Cerebellar cortex (tissue), 1 donor: ENCODE measurements around the gene ZER1.
"Not testable (repeated sequence)": the region's sequence is repeated elsewhere in the genome, so short reads cannot be mapped to it uniquely, and the experiment has no call there.

Source experiments
- DNase-seq: peaks from one replicate; pipeline ENCODE4 v3.0.0-alpha.2; 2015; ENCODE audit warnings: low spot score

ZER1 gene

GRCh38 chr9:128715436-128715750 lies 56.3 kb downstream of the ZER1 start:
- DNase-seq, result no peak

GRCh38 chr9:128714586-128715435 lies 56.9 kb downstream of the ZER1 start:
- no peak for DNase-seq

DNA sequence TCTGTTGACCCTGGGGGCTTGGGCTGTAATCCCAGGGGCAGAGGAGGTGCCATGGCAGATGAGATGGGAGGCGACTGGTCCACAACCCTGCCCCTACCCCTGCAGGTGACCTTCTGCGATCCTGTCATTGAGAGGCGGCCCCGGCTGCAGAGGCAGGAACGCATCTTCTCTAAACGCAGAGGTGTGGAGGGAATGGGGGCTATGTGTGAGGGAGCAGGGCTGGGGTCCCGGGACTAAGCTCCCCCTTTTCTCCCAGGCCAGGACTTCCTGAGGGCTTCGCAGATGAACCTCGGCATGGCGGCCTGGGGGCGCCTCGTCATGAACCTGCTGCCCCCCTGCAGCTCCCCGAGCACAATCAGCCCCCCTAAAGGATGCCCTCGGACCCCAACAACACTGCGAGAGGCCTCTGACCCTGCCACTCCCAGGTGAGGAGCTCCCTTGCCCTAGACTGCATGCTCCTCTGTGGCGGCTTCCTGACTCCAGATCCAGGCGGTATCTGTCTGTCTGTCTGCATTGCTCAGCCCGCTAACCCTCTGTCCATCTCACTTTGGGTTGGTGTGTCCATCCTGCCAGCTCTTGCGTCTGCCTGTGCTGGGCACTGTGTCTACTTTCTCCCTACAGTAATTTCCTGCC lies 57.7 kb downstream of the ZER1 start:
- no peak for DNase-seq

- DNase-seq, result no peak
These were observed 58.3 kb downstream of the ZER1 start for GRCh38 chr9:128713411-128713780.

DNA sequence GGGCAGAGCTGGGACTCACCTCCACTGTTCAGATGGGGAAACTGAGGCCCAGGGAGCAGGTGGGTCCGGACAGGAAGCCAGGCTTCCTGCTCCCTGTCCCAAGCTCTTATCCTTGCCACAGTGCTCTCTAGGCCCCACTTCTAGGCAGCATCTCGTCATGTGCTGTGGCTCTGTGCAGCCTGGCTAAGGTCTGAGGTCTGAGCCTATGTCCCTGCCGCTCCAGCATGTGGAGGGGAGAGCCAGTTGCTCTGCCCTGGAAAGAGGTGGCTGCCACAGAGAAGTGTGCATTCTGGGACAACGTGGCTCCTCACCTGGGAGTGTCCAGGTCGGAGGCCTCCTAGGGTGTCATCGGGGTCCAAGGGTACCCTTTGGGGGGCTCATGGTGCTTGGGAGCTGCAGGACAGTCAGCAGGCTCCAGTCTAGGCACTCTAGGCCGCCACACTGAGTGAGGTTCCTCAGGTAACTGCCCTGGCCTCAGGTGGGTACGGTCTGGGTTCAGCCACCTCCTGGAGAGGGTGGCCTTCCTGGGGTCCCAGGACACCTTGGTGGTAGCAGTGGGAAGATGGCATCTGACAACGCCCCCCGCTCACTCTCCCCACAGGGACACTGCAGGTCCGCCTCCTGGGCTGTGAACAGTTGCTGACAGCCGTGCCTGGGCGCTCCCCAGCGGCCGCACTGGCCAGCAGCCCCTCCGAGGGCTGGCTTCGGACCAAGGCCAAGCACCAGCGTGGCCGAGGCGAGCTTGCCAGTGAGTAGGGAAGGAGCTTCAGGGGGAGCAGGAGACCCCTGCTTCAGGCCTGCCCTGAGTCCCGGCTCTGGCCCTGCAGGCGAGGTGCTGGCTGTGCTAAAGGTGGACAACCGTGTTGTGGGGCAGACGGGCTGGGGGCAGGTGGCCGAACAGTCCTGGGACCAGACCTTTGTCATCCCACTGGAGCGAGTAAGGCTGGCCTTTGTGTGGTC lies 59.0 kb downstream of the ZER1 start:
- no peak for DNase-seq

GRCh38 chr9:128707446-128707845 lies 64.3 kb downstream of the ZER1 start:
- DNase-seq, result no peak

- no peak for DNase-seq
These were observed 64.9 kb downstream of the ZER1 start for GRCh38 chr9:128706671-128707381.

- DNase-seq, result no peak
These were observed 65.7 kb downstream of the ZER1 start for GRCh38 chr9:128706045-128706444.

GRCh38 chr9:128705051-128705965 lies 66.4 kb downstream of the ZER1 start:
- DNase-seq, result no peak

DNA sequence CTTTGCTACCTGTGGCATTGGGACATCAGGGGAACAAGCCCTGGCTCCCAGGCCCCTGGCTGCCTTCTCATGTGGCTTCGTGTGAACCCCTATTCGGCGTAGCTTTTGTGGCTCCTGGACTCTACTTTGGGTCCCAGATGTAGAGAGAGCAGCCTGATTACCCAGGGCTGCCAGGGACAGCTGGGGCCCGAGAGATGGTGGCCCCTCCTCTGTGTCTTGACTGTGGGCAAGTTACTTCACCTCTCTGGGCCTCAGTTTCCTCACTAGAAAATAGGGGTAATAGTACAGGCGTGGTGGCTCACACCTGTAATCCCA lies 67.4 kb downstream of the ZER1 start:
- no peak for DNase-seq

GRCh38 chr9:128703616-128704355 lies 67.9 kb downstream of the ZER1 start:
- no peak for DNase-seq

DNA sequence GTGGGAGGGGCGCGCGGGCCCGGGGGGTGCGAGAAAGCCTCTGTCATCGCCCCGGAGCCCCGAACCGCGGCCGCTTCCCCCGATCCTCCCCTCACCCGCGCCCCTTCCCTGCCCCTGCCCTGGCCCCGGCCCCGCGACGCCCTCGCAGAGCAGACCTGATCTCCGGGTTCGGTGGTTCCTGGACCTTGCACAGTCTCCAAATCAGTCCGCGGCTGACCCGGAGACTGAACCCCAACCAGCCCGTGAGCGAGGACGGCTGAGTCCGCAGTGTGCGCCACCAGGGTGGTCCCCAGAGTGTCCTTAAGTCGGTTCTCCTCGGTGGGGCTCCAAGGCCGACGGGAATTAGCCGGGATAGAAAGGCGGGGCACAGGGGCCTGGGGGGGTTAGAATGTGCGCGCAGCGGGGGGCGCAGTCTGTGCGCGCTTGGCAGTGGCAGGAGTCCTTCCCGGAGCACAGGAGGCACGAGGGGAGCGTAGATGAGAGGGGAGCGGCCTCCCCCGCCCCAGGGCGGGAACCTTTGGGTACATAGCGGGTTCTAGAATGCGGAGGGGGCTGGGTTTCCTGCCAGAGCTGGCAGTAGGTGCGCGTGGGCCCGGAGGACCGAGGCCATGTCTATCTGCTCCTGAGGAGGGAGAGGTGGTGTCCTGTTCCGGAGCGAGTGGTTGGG lies 68.6 kb downstream of the ZER1 start:
- DNase-seq, result no peak

GRCh38 chr9:128702445-128702948 lies 69.2 kb downstream of the ZER1 start, which contains the start of gene PKN3:
Gene PKN3 (plus strand): TSS chr9:128702503. CDS start chr9:128702916, 413 bp downstream.
- DNase-seq, result peak; percentile 82

DNA sequence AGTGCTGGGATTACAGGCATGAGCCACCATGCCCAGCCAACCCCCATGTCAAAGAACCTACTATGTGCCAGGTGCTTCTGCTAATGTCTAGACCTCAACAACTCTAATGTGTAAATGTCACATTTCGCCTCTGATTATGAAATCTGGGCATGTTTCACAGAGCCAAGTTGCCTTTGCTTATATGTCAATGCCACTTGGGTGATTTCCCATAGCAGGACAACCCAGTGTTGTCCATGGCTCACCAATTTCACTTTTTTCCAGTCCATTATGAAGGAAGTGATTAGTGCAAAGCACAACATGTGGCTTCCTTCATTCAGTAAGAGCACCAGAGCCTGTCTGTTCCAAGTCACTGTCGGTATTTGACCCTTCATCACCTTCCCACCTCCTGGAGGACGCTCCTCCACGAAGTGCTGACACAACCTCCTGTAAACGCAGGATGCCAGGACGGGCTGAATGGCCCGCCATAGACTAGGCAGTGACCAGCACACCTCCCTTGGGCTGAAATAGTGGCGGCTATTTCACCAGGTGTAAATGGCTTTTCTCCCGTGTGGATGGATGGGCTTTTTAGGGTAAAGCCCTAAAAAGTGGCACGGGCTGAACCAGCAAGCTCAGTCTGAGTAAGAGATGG lies 70.4 kb downstream of the ZER1 start:
- peak; percentile 32 for DNase-seq

DNA sequence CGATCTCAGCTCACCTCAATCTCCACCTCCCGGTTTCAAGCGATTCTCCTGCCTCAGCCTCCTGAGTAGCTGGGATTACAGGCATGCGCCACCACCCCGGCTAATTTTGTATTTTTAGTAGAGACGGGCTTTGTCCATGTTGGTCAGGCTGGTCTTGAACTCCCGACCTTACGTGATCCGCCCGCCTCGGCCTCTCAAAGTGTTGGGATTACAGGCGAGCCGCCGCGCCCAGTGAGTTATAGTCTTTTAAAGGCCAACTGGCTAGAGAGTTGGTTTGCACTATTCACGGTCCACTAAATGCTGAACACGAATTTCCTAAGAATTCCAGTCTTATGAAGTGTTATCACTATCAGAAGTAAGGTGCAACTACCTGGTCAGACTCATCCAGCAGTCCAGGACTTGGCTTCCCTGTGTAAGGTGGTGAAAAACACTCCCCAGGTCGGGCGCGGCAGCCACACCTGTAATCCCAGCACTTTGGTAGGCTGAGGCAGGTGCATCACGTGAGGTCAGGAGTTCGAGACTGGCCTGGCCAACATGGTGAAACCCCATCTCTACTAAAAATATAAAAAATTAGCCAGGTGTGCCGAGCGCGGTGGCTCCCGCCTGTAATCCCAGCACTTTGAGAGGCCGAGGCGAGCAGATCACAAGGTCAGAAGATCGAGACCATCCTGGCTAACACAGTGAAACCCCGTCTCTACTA lies 72.5 kb downstream of the ZER1 start:
- DNase-seq, result not testable (repeated sequence)

DNA sequence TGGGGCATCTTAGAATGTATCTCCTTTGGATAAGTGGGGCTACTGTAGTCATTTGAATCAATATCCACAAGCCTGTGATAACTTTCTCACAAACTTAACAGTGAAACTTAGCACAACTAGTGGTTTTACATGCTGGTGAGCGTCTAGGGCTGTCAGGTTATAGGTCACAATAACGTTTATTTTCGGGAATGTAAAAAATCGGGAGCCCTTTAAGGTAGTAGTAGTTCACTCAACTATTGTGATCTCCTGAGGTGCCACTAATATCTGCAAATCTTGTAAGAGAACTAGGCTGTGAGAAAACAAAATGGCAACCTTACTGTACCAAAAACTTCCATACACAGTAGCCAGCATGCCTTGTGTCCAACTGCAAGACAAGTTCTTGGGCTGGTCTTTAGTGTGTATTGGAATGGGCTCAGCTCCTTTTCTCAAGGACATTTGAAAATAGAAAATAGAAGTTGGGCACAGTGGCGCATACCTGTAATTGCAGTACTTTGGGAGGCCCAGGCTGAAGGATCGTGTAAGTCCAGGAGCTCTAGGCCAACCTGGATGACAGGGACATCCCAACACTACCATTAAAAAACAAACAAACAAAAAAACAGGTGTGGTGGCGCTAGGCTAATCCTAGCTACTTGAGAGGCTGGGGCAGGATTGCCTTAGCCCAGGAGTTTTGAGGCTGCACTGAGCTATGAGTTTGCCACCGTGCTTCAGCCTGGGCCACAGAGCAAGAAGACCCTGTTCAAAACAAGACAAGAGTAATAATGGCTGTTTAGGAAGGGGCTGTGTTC lies 74.6 kb downstream of the ZER1 start:
- DNase-seq, result peak; percentile 34

GRCh38 chr9:128694344-128694743 lies 77.4 kb downstream of the ZER1 start:
- no peak for DNase-seq

- not testable (repeated sequence) for DNase-seq
These were observed 78.0 kb downstream of the ZER1 start for GRCh38 chr9:128693738-128694137.
